ENCODE results near the gene CPNE5. TPM values are rescaled to one million over a fixed set of nuclear protein-coding genes. Genes with fewer than 3 reads are reported as not detected.

The CPNE5 gene
- total and polyA plus RNA-seq, 9 of the 15 experiments (the other 6 are each of a cell fraction or from before 2014, with no cell fraction given) = 0.14 to 1.0 (median 0.46) TPM; not detected in 2

DNA sequence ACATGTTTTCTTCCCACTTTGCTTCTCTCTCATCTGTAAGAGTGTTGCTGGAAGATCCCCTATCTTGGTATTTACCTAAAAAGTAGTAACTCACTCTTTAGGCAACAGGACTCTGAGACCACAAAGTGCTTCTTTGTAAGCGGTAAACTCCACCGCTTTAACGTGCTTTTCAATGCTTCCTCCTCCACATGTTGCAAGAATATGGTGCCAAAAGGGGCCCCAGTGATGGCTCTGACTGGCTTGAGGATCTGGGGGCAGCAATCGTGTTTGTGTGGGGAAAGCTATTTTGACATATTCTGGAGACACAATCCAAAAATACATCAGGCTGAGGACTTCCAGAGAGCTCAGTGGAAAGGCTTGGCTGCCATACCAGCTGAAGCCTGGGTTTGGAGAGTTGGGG lies 12.4 kb upstream of the CPNE5 start (continued):
- TF ChIP-seq FOXA3 (CRISPR knock-in tag; conservative IDR thresholded peaks at IDR 0.05 in 1 of 2, IDR thresholded peaks at IDR 0.05 in 1 of 2) = peak in 1 of 2 experiments; percentile 42; a peak in 1 of 4 replicates
- TF ChIP-seq ZNF695 (CRISPR knock-in tag; IDR thresholded peaks at IDR 0.05) = no peak
- 0 out of 2 replicates have a peak, but pooled peaks have one; percentile 22 for TF ChIP-seq POLR2A (conservative IDR thresholded peaks at IDR 0.05)
- TF ChIP-seq, protein P1, sequence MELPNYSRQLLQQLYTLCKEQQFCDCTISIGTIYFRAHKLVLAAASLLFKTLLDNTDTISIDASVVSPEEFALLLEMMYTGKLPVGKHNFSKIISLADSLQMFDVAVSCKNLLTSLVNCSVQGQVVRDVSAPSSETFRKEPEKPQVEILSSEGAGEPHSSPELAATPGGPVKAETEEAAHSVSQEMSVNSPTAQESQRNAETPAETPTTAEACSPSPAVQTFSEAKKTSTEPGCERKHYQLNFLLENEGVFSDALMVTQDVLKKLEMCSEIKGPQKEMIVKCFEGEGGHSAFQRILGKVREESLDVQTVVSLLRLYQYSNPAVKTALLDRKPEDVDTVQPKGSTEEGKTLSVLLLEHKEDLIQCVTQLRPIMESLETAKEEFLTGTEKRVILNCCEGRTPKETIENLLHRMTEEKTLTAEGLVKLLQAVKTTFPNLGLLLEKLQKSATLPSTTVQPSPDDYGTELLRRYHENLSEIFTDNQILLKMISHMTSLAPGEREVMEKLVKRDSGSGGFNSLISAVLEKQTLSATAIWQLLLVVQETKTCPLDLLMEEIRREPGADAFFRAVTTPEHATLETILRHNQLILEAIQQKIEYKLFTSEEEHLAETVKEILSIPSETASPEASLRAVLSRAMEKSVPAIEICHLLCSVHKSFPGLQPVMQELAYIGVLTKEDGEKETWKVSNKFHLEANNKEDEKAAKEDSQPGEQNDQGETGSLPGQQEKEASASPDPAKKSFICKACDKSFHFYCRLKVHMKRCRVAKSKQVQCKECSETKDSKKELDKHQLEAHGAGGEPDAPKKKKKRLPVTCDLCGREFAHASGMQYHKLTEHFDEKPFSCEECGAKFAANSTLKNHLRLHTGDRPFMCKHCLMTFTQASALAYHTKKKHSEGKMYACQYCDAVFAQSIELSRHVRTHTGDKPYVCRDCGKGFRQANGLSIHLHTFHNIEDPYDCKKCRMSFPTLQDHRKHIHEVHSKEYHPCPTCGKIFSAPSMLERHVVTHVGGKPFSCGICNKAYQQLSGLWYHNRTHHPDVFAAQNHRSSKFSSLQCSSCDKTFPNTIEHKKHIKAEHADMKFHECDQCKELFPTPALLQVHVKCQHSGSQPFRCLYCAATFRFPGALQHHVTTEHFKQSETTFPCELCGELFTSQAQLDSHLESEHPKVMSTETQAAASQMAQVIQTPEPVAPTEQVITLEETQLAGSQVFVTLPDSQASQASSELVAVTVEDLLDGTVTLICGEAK (IDR thresholded peaks at IDR 0.05) = no peak
- TF ChIP-seq, protein P1 (CRISPR knock-in tag; IDR thresholded peaks at IDR 0.05) = no peak
